Epithelial cell of esophagus (primary cell): ENCODE measurements around the gene BIN1.

ENCODE experiments used
- DNase-seq: peaks from one replicate; pipeline ENCODE4 v3.0.0; 2010; ENCODE audit warnings: low read depth
- H3K4me3 ChIP-seq: 2 replicates; pipeline ENCODE4 v1.5.1; 2011; ENCODE audit warnings: mild to moderate bottlenecking, low read length, control low read depth
- TF ChIP-seq, protein P1 (sequence below): IDR thresholded peaks from 2 replicates; pipeline ENCODE4 v1.5.1; 2011; ENCODE audit warnings: low read depth, mild to moderate bottlenecking, low read length, control low read depth, inconsistent platforms; ENCODE audit not compliant: insufficient read depth; ENCODE audit errors: missing control alignments

The BIN1 gene

DNA sequence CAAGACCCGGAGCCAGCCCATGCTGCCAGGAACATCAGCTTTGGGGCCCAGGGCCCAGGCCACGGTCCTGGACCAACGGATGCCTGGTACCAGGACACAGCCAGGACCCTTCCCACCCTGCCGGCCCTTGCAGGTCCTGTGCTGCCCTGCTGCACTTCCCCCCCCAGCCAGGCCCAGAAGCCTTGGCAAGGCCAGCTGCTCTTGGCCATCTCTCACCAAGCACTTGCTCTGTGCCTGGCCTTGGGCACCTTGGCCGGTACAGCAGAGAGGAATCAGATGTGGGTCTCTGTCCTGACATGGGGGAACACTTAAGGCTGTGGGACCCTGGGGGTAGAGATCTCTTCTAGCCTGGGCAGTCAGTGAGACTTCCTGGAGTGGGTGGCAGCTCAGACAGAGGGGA, 28.9 kb downstream of the BIN1 start:
- no peak overlapping the region for H3K4me3 ChIP-seq
- TF ChIP-seq, protein P1, sequence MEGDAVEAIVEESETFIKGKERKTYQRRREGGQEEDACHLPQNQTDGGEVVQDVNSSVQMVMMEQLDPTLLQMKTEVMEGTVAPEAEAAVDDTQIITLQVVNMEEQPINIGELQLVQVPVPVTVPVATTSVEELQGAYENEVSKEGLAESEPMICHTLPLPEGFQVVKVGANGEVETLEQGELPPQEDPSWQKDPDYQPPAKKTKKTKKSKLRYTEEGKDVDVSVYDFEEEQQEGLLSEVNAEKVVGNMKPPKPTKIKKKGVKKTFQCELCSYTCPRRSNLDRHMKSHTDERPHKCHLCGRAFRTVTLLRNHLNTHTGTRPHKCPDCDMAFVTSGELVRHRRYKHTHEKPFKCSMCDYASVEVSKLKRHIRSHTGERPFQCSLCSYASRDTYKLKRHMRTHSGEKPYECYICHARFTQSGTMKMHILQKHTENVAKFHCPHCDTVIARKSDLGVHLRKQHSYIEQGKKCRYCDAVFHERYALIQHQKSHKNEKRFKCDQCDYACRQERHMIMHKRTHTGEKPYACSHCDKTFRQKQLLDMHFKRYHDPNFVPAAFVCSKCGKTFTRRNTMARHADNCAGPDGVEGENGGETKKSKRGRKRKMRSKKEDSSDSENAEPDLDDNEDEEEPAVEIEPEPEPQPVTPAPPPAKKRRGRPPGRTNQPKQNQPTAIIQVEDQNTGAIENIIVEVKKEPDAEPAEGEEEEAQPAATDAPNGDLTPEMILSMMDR, result no peak
- no peak for DNase-seq

DNA sequence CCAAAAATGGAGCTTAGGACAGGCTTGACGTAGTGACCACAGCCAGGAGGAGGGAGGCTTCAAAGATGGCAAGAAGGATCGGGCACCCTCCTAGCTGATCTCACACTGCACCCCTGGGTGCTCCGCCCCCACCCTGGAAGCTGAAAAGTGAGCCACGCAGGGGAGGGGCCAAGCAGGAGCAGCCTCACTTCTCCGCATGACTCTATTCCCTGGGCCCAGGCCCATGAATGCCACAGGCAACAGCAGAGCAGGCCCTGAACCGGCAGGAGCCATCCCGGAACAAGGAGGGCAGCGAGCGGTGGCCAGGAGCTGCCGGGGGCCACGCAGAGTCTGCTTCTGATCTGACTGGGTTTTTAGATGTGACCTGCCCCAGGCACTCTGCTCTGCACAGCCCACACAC, 30.0 kb downstream of the BIN1 start:
- DNase-seq, result no peak
- H3K4me3 ChIP-seq, result no peak overlapping the region
- TF ChIP-seq, protein P1, result no peak

DNA sequence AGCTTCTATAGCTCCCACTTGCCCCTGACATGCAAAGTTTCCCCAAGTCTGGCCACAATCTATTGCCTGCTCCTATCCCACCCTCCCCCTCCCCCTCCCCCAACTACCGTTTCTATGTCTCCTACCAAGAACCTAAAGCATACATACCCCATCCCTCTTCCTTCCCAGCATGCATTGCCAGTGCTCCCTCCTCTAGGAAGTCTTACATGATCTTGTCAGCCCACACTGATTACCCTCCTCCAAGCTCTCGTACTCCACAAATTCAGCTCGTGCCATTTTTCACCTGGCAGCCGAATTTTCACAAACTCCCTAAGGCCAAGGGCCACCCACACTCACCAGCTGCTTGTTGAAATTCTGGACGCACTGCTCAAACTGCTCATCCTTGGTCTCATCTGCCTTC, 30.7 kb downstream of the BIN1 start:
- no peak for DNase-seq
- TF ChIP-seq, protein P1, result no peak
- H3K4me3 ChIP-seq, result no peak overlapping the region

- TF ChIP-seq, protein P1, result no peak
- no peak for DNase-seq
- H3K4me3 ChIP-seq, result no peak overlapping the region
Observed at GRCh38 chr2:127075821-127076220, 31.1 kb downstream of the BIN1 start.

GRCh38 chr2:127074936-127075335, 32.0 kb downstream of the BIN1 start:
- DNase-seq, result no peak
- H3K4me3 ChIP-seq, result no peak overlapping the region
- TF ChIP-seq, protein P1, result no peak

DNA sequence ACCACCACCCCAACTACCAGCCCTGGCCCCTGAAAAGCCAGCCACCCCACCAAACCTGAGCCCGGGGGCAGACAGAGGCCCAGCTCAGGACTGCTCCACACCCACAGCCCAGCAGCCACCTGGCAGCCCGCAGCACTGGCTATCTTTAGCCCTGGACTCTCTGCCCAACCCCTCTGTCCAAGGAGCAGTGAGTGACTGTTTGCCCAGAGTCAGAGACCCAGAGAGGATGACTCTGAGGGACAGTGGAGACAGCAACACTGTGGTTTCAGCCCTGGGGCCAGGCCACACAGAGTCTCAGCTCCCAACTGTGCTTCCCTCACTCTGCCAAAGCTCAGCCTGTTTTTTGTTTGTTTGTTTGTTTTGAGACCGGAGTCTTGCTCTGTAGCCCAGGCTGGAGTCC, 32.6 kb downstream of the BIN1 start:
- no peak overlapping the region for H3K4me3 ChIP-seq
- no peak for DNase-seq
- TF ChIP-seq, protein P1, result no peak

GRCh38 chr2:127072970-127073369, 34.0 kb downstream of the BIN1 start:
- H3K4me3 ChIP-seq, result no peak overlapping the region
- TF ChIP-seq, protein P1, result no peak
- DNase-seq, result no peak
